Mammary epithelial cell (primary cell): Measurements from ENCODE around the gene SLC25A22.

ENCODE experiments used
- EZH2 ChIP-seq: IDR thresholded peaks from 2 replicates; pipeline ENCODE4 v1.6.1; 2012; ENCODE audit warnings: low read length, inconsistent platforms, borderline replicate concordance
- TF ChIP-seq, protein P1 (sequence below), 2 donors: IDR thresholded peaks in 1 of 2; conservative IDR thresholded peaks in 1 of 2; 2 replicates each; pipeline ENCODE4 v1.5.1; 2011 to 2012; ENCODE audit warnings: inconsistent platforms in 2 of 2, low read length in 2 of 2, mild to moderate bottlenecking in 2 of 2, control low read depth in 1 of 2, low read depth in 1 of 2; ENCODE audit not compliant: insufficient read depth in 1 of 2; ENCODE audit errors: extremely low read depth in 1 of 2

- TF ChIP-seq, protein P1, sequence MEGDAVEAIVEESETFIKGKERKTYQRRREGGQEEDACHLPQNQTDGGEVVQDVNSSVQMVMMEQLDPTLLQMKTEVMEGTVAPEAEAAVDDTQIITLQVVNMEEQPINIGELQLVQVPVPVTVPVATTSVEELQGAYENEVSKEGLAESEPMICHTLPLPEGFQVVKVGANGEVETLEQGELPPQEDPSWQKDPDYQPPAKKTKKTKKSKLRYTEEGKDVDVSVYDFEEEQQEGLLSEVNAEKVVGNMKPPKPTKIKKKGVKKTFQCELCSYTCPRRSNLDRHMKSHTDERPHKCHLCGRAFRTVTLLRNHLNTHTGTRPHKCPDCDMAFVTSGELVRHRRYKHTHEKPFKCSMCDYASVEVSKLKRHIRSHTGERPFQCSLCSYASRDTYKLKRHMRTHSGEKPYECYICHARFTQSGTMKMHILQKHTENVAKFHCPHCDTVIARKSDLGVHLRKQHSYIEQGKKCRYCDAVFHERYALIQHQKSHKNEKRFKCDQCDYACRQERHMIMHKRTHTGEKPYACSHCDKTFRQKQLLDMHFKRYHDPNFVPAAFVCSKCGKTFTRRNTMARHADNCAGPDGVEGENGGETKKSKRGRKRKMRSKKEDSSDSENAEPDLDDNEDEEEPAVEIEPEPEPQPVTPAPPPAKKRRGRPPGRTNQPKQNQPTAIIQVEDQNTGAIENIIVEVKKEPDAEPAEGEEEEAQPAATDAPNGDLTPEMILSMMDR (conservative IDR thresholded peaks at IDR 0.05 in 1 of 2, IDR thresholded peaks at IDR 0.05 in 1 of 2; ENCODE audit: extremely low read depth in 1 of 2, insufficient read depth in 1 of 2, low read depth in 1 of 2, low read length in 2 of 2), result no peak
- TF ChIP-seq EZH2, result no peak
These were observed 55.9 kb downstream of the SLC25A22 start for GRCh38 chr11:742156-742546.
